Ovary (tissue), 10 donors: ENCODE data around the gene BCO1. TPM values are rescaled to one million over a fixed set of nuclear protein-coding genes. Genes with fewer than 3 reads are reported as not detected.
A peak's percentile ranks its signal among the peaks of the same experiment; 100 is the strongest.

Experiments
- DNase-seq, 5 donors: peaks; one replicate each; pipeline ENCODE4 v3.0.0-alpha.2; 2019 to 2020
- H3K27ac ChIP-seq, 2 donors: fragments of 200-600 bp; one replicate each; pipeline versions ENCODE4 v1.5.1 to v1.8.0; 2019 to 2022
- H3K27me3 ChIP-seq: fragments of 200-600 bp; one replicate; pipeline ENCODE4 v1.8.0; 2022
- H3K36me3 ChIP-seq: fragments of 200-600 bp; sonication (generic); one replicate; pipeline ENCODE4 v1.5.1; 2019
- H3K4me1 ChIP-seq: one replicate; pipeline ENCODE4 v1.8.1; 2013; ENCODE audit warnings: mild to moderate bottlenecking, moderate library complexity; ENCODE audit not compliant: insufficient read depth
- H3K4me3 ChIP-seq: fragments of 200-600 bp; sonication (generic); one replicate; pipeline ENCODE4 v1.5.1; 2017
- H3K9me3 ChIP-seq, 2 donors: fragments of 200-600 bp in 1 of 2; sonication (generic) in 1 of 2; one replicate each; pipeline versions ENCODE4 v1.5.1 to v1.8.1; 2013 to 2019; ENCODE audit warnings: mild to moderate bottlenecking in 1 of 2, moderate library complexity in 1 of 2
- EP300 ChIP-seq: sonication (generic); formaldehyde crosslinking; IDR thresholded peaks from one replicate; pipeline ENCODE4 v1.6.1; 2017; ENCODE audit warnings: antibody characterized with exemption
- POLR2A ChIP-seq: fragments of 450-650 bp; IDR thresholded peaks from one replicate; pipeline ENCODE4 v1.6.1; 2017; ENCODE audit warnings: antibody characterized with exemption, mild to moderate bottlenecking, moderate library complexity
- WGBS, 3 donors: extraction: QIAGEN DNeasy Blood & Tissue Kit in 1 of 3; methylation state at CpG; one replicate each; pipeline versions ENCODE4 v1.1.5 to v1.1.7; 2013 to 2017; 5-methylcytosine and 5-hydroxymethylcytosine counted together
- intact Hi-C, 4 donors: fragments of 100-400 bp; cut with DNase I; formaldehyde crosslinking; loops; one replicate each; pipeline versions ENCODE4 v1.11.0 to v1.15.1; 2022 to 2023
- long read RNA-seq, 3 donors: library from polyadenylated mRNA in 2 of 3; unstranded in 2 of 3; transcript quantifications; one replicate each; pipeline ENCODE4 v2.0.0 and lab custom pipeline, GENCODE V29; 2021 to 2026
- polyA plus RNA-seq, 2 donors: library from polyadenylated mRNA; stranded (reverse); fragments of 200-250 nt in 1 of 2; fragments of 350-450 nt in 1 of 2; fragmentation: Illumina TruSeq in 1 of 2; extraction: RNeasy Lipid Tissue Mini Kit (QIAGEN cat#74804) in 1 of 2; gene quantifications; one replicate each; pipeline ENCODE4 v1.2.3, GENCODE V29; 2013 to 2014
- total RNA-seq, 7 donors: library from RNA; depleted of rRNA in 2 of 7; stranded (reverse); fragments of >200 nt in 2 of 7; fragmentation: NEBNext Ultra II Directional in 3 of 7; extraction: Animal tissue kit (Norgen Biotek cat#: 25700) in 3 of 7; gene quantifications; one replicate each; pipeline versions ENCODE4 v1.1.0 to v1.2.4, GENCODE V29; 2016 to 2023
- TF ChIP-seq, protein P1 (sequence below), 3 donors: fragments of 450-650 bp in 2 of 3; fragments of 200-600 bp in 1 of 3; IDR thresholded peaks; one replicate each; pipeline versions ENCODE4 v1.5.1 to v1.8.0; 2016 to 2022; ENCODE audit warnings: antibody characterized with exemption in 3 of 3, mild to moderate bottlenecking in 1 of 3
- donor health status: DM: no; HTN: no; CAD: no; lungs with moderate emphysema.
- donor health status: DM: no; HTN: no; CAD: no.
- donor health status: Bipolar disorder and iron deficiency.
- donor health status: DM: yes; HTN: yes; CAD: no.
- donor health status: DM: no; HTN: no; CAD: no.
- donor health status: DM: yes; HTN: yes; CAD: no.

BCO1 gene, protein sequence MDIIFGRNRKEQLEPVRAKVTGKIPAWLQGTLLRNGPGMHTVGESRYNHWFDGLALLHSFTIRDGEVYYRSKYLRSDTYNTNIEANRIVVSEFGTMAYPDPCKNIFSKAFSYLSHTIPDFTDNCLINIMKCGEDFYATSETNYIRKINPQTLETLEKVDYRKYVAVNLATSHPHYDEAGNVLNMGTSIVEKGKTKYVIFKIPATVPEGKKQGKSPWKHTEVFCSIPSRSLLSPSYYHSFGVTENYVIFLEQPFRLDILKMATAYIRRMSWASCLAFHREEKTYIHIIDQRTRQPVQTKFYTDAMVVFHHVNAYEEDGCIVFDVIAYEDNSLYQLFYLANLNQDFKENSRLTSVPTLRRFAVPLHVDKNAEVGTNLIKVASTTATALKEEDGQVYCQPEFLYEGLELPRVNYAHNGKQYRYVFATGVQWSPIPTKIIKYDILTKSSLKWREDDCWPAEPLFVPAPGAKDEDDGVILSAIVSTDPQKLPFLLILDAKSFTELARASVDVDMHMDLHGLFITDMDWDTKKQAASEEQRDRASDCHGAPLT
- total RNA-seq = 1 to 10 TPM in 2 of 7 donors, under 1 TPM in 5; 0.45 to 2.5 (median 0.83) TPM
- 1 to 10 TPM; 1.0 to 1.1 TPM for polyA plus RNA-seq
- long read RNA-seq, donor 1, partial matches to known transcripts = 1 of 5 reads
- long read RNA-seq, donor 1, other reads (novel, unspliced or antisense) = 1 of 5 reads
- long read RNA-seq, donor 2, partial matches to known transcripts = 0 of 1 reads
- long read RNA-seq, donor 2, other reads (novel, unspliced or antisense) = 0 of 1 reads
- long read RNA-seq, donor 3 = 0 reads

DNA sequence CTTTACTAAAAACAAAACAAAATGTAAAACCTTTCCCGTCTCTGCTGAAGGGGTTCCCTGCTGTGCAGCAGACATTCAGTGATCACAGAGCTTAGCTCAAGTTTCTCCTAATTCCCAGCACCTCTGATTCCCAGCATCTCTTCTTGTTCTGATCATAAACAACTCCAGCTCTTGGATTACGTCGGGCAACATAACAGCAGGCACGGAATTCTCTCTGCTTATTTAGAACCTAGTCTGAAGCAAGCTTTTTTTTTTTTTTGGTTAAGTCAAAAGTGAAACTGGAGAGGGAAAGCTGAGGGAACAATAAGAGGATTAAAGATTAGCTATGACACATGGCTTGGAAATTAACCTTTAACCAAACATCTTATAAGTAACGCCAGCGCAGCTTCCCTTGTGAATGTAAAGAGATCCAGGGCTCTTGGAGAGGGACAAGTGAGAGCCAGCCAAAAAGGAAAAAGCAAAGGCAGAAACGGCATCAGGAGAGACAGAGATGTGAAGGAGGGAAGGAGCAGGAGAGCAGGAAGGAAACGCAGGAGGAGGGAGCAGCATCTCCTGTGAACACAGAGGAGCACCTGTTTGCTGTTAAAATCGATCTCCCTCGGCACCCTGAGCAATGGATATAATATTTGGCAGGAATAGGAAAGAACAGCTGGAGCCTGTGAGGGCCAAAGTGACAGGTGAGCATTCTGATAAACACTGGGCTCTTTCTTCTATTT, at the start of gene BCO1:
TSS of gene BCO1 (plus strand) at position 394 of the 716 bp plus-strand sequence. CDS start at position 614, 220 bp downstream.
- H3K4me1 ChIP-seq = no peaks in the 10 kb centered on the region
- peak within 1 kb of the TSS; percentile 73 to 75 for H3K27ac ChIP-seq
- no peaks in the 10 kb centered on the region for H3K36me3 ChIP-seq
- intact Hi-C loops = no loop called here
- H3K4me3 ChIP-seq = peak within 1 kb of the TSS; percentile 32
- DNase-seq = peak in 3 of 5 donors; percentile 18 to 34 (median 24)
- TF ChIP-seq POLR2A (no peak), EP300 (no peak)
- TF ChIP-seq, protein P1, sequence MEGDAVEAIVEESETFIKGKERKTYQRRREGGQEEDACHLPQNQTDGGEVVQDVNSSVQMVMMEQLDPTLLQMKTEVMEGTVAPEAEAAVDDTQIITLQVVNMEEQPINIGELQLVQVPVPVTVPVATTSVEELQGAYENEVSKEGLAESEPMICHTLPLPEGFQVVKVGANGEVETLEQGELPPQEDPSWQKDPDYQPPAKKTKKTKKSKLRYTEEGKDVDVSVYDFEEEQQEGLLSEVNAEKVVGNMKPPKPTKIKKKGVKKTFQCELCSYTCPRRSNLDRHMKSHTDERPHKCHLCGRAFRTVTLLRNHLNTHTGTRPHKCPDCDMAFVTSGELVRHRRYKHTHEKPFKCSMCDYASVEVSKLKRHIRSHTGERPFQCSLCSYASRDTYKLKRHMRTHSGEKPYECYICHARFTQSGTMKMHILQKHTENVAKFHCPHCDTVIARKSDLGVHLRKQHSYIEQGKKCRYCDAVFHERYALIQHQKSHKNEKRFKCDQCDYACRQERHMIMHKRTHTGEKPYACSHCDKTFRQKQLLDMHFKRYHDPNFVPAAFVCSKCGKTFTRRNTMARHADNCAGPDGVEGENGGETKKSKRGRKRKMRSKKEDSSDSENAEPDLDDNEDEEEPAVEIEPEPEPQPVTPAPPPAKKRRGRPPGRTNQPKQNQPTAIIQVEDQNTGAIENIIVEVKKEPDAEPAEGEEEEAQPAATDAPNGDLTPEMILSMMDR (IDR thresholded peaks at IDR 0.05) = no peak
- WGBS, 3 donors = 3 to 4% (median 3%) methylated on average over 10 of the region's 10 CpGs
- H3K9me3 ChIP-seq = no peaks in the 10 kb centered on the region
- H3K27me3 ChIP-seq = no peaks in the 10 kb centered on the region

DNA sequence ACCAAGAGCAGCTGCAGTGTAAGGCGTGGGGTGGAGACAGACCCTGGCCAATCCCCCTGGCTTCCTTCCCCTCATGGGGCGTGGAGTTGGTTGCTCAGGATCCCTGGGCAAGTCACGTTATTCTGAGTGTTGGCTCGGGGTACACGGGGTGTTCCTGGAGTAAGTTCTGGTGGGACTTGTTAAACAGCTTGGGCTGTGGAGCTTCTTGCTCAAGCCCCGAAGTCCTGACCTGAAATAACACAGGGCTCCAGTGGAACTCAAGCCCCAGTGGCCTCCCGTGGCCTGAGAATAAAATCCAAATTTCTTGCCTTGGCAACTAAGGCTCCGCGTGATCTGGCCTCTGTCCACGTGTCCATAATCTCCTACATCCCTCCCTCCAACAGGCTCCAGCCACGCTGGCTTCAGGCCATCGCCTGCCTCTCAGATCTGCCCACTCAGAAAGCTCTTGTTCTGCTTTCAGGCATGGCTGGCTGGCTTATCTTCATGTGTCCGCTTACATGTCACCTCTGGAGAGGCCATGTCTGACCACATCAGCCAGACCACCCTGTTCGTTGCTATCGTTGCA, 49.3 kb upstream of the BCO1 start:
- Histone ChIP-seq H3K27me3 (no peaks in the 10 kb centered on the region), H3K4me3 (no peak overlapping the region), H3K9me3 (no peaks in the 10 kb centered on the region), H3K36me3 (no peaks in the 10 kb centered on the region), H3K4me1 (peaks cover 5% of the 10 kb centered on the region), H3K27ac (no peak overlapping the region)
- 10 to 18% (median 11%) methylated on average over 15 of the region's 15 CpGs for WGBS, 3 donors
- intact Hi-C loops = no loop called here
- no peak for TF ChIP-seq POLR2A
- TF ChIP-seq, protein P1 (IDR thresholded peaks at IDR 0.05) = no peak
- TF ChIP-seq EP300 = no peak
- DNase-seq = peak; percentile 75 to 91 (median 82)

DNA sequence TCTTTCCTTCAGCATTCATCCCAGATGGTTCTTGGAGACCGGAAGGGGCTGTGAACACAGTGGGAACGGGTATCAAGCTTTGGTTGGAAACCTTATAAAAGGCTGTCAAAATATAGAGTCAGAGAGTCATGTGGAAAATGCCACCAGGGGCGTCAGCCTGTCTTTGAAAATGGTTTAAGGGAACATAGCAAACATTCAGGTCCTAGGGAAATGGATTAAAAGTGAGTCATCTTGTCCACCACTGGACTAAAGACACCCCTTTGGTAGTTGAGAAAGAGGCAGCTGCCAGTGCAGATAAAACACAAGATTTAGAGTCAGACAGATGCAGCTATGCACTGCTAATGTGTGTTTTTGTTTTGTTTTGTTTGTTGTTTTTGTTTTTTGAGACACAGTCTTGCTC, 47.8 kb upstream of the BCO1 start:
- H3K9me3 ChIP-seq = no peaks in the 10 kb centered on the region
- no peak for DNase-seq
- H3K27me3 ChIP-seq = no peaks in the 10 kb centered on the region
- H3K27ac ChIP-seq = no peak overlapping the region
- intact Hi-C loops = loop anchor here in 1 of 4 donors (10.0 kb wide), 1 partner anchor 96 kb away; the partner anchor contains the start of gene GCSH
- H3K4me3 ChIP-seq = no peak overlapping the region
- WGBS, 3 donors = 52 to 61% (median 60%) methylated on average over 3 of the region's 3 CpGs
- peaks cover 5% of the 10 kb centered on the region for H3K4me1 ChIP-seq
- TF ChIP-seq, protein P1 (IDR thresholded peaks at IDR 0.05) = no peak
- TF ChIP-seq POLR2A (no peak), EP300 (no peak)
- no peaks in the 10 kb centered on the region for H3K36me3 ChIP-seq
